NCI-H510A treated with DMSO at 0.1 percent for 48 hours (cell line): ENCODE results near the gene GCSAML.

ENCODE experiments used
- DNase-seq: peaks from one replicate; lab custom pipeline; 2025; lab: John Stamatoyannopoulos, UW

The GCSAML gene

GRCh38 chr1:247574236-247574635, 25.3 kb downstream of the GCSAML start:
- DNase-seq, result no peak

GRCh38 chr1:247574664-247575063, 25.7 kb downstream of the GCSAML start:
- DNase-seq, result no peak

- peak; percentile 3 for DNase-seq
These were observed 27.6 kb downstream of the GCSAML start for GRCh38 chr1:247576514-247576913.

GRCh38 chr1:247578946-247579460, 30.1 kb downstream of the GCSAML start:
- DNase-seq, result no peak

- DNase-seq, result no peak
These were observed 39.1 kb downstream of the GCSAML start, which contains the start of gene OR2G2 for GRCh38 chr1:247588060-247588459. TSS of gene OR2G2 (plus strand) at chr1:247588360. CDS start at chr1:247588360, 0 bp downstream.

- no peak for DNase-seq
These were observed 56.4 kb downstream of the GCSAML start, which contains the start of gene OR2G3 for GRCh38 chr1:247605286-247605685. TSS of gene OR2G3 (plus strand) at chr1:247605586. CDS start at chr1:247605586, 0 bp downstream.

- no peak for DNase-seq
These were observed 64.5 kb downstream of the GCSAML start for GRCh38 chr1:247613405-247613804.

- no peak for DNase-seq
These were observed 65.7 kb downstream of the GCSAML start for GRCh38 chr1:247614625-247615024.
